ENCODE measurements around the gene FBXO22.
A peak's percentile ranks its signal among the peaks of the same experiment; 100 is the strongest.
"Not testable (repeated sequence)": the region's sequence is repeated elsewhere in the genome, so short reads cannot be mapped to it uniquely, and the experiment has no call there.

The FBXO22 gene

DNA sequence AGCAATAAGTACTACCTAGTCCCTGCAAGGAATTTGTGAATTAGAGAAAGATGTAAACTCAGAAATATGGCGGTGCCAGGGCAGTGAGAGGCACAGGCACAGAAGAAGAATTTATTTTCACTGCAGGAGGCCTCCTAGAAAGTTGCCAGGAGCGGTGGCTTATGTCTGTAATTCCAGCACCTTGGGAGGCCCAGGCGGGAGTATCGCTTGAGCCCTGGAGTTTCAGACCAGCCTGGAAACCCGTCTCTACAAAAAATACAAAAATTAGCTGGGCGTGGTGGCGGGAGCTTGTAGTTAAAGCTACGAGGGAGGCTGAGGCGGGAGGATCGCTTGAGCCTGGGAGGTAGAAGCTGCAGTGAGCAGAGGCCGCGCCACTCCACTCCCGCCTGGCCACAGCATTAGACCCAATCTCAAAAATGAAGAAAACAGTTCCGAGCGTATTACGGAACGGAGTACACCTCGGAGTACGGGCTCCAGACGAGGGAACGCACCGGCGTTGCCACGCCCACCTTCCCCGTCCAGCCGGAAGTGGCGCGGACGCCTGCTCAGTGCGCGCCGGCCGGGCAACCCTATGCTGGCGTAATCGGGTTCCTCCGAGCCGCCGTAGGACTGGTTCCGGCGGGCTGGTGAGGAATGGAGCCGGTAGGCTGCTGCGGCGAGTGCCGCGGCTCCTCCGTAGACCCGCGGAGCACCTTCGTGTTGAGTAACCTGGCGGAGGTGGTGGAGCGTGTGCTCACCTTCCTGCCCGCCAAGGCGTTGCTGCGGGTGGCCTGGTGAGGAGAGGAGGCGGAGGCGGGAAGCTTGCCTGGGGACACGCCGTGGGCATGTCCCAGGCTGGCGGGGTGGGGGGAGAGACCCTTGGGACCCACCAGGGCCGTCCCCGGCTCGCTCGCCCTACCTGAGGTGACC, at the start of gene FBXO22:
Gene FBXO22, plus strand, starts transcription at position 548 of the 909 bp plus-strand sequence. Its CDS starts 86 bp downstream, at position 634.
- DNase-seq (ENCODE audit: low read depth, low spot score) = peak; percentile 63

DNA sequence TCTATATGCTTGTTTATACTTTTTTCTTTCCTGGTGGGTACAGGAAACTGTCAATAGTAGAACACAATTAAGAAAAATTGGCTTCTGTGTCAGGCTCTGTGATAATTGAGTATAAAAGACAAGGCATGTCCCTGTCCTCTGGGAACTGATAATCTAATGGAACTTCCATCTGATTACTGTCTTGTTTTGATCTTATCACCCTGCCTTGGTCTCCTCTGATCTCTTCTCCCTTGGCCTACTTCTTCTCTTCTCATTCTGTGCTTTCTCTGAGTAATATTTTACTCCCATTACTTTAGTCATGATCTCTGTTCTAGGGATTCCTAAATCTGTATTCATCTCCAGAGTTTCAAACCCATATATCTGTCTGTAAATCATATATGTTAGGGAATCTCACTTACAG, 45.8 kb upstream of the FBXO22 start:
- DNase-seq (ENCODE audit: low read depth, low spot score) = no peak

DNA sequence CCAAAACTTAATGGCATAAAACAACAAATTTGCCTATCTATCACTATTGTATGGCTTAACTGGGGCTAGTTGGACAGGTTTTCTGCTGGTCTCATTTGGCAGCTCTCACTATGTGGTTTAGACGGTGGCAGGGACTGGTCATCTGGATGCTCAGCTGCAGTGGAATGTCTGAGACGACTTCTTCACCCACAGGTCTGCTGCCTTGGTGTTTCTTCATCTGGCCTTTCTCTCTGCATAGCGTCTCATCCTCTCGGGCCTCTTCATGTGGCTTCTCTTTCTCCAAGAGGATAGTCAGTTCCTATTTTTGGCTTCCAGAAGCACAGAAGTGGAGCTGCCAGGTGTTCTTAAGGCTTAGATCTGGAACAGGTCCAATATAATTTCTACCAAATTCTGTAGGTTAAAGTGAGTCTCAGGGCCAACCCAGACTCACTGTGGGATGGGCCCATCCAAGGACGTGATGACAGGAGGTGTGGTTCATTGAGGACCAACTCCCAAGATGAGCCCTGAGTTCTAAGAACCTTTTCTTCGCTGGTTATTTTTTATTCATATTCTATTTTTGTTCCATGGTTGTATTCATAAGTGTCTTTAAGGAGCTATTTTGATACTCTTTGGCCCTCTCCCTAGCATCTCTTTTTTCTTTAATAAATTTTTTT, 41.8 kb upstream of the FBXO22 start:
- no peak for DNase-seq (ENCODE audit: low read depth, low spot score)

GRCh38 chr15:75862796-75863195, 40.9 kb upstream of the FBXO22 start:
- DNase-seq (ENCODE audit: low read depth, low spot score) = no peak

- DNase-seq (ENCODE audit: low read depth, low spot score) = no peak
These were observed 39.2 kb upstream of the FBXO22 start for GRCh38 chr15:75864213-75865059.

DNA sequence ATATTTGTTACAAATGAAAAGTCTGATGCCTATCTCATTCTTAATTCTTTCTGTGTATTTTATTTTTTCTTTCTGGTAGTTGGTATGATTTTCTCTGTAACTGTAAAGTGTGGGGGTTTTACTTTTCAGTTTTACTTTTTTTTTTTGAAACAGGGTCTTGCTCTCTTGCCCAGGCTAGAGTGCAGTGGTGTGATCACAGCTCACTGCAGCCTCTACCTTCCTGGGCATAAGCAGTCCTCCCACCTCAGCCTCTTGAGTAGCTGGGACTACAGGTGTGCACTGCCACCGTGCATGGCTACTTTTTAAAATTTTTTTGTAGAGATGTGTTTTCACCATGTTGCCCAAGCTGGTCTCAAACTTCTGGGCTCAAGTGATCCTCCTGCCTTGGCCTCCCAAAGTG, 37.6 kb upstream of the FBXO22 start:
- not testable (repeated sequence) for DNase-seq (ENCODE audit: low read depth, low spot score)

GRCh38 chr15:75866916-75867315, 36.8 kb upstream of the FBXO22 start:
- no peak for DNase-seq (ENCODE audit: low read depth, low spot score)

DNA sequence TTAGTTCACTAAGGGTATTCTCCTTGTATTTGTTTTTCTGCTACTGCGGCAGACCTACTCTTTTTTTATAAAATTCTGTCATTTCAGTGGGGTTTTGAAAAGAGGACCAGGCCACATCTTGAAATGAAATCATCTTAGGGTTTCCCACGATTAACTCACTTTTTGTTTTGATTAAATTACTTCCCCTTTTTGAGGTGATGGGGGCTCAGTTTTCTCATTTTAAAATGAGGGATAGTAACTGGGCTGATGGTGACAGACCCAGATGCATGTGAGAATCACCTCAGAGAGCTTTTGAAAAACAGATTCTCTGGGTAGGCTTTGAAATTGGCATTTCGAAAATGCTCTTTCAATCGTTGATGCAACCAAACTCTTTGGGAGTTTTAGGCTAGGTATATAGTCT, 36.2 kb upstream of the FBXO22 start:
- DNase-seq (ENCODE audit: low read depth, low spot score) = no peak

GRCh38 chr15:75868019-75868418, 35.7 kb upstream of the FBXO22 start:
- no peak for DNase-seq (ENCODE audit: low read depth, low spot score)

DNA sequence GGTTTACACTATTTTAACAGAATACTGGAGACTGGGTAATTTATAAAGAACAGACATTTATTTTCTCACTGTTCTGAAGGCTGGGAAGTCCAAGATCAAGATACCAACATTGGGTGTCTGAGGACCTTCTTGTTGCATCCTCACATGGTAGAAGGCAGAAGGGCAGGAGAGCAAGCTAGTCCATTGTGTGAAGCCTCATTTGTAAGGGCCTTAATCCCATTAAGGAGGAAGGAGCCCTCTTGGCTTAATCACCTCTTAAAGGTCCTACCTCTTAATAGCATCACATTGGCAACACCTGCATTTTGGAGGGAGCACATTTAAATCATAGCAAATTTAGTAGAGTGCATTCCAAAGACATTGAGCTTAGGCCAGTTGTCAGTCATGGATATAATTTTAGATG, 34.2 kb upstream of the FBXO22 start:
- no peak for DNase-seq (ENCODE audit: low read depth, low spot score)

- DNase-seq (ENCODE audit: low read depth, low spot score) = not testable (repeated sequence)
These were observed 32.1 kb upstream of the FBXO22 start for GRCh38 chr15:75871589-75871988.

DNA sequence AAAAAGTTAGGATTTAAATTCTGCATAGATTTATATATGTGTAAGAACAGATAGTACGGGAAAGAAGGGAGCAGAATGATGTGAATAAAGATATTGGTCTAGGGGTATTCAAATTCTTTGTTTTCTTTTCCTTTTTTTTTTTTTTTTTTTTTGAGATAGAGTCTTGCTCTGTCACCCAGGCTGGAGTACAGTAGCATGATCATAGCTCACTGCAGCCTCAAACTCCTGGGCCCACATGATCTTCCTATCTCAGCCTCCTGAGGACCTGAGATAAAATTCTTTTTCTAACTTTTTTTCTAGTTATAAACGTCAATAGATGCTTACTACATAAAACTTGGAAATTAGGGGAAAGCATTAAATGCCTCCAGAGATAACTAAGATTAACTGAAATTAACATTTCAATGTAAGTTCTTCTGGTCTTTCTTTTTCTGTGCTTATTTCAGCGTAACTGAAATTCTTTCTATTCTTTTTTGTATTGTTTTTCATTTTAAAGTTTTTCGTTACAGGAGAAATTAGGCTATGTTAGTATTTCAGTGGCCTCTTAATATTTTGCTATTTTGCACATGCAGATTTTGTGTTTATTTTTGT, 31.2 kb upstream of the FBXO22 start:
- DNase-seq (ENCODE audit: low read depth, low spot score) = no peak

- no peak for DNase-seq (ENCODE audit: low read depth, low spot score)
These were observed 19.6 kb upstream of the FBXO22 start for GRCh38 chr15:75884041-75884440.

DNA sequence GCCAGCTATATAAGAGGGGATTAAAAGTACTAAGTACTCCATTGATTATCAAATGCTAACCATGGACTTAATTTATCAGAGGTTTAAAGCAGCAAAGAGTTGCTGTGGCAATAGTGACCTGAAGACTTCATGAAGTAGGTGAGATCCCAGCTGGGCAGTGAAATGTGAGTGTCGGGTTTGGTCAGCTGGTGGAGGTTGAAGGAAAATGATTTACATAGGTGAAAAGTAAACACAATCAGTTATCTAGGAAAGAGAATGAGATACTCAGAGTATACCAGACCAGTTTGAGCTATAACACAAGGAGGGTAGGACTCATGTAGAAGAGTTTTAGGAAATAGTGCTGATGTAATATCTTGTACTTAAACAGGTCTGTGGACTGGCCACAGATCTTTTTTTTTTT, 16.5 kb upstream of the FBXO22 start:
- DNase-seq (ENCODE audit: low read depth, low spot score) = no peak

- DNase-seq (ENCODE audit: low read depth, low spot score) = peak; percentile 47
These were observed 11.8 kb upstream of the FBXO22 start for GRCh38 chr15:75891895-75892294.

GRCh38 chr15:75895731-75896130, 7.9 kb upstream of the FBXO22 start:
- no peak for DNase-seq (ENCODE audit: low read depth, low spot score)

- DNase-seq (ENCODE audit: low read depth, low spot score) = no peak
These were observed 3.1 kb upstream of the FBXO22 start for GRCh38 chr15:75900577-75900976.

GRCh38 chr15:75902129-75902557, 1.5 kb upstream of the FBXO22 start:
- DNase-seq (ENCODE audit: low read depth, low spot score) = no peak

- no peak for DNase-seq (ENCODE audit: low read depth, low spot score)
These were observed 1.6 kb downstream of the FBXO22 start for GRCh38 chr15:75905231-75905630.

- not testable (repeated sequence) for DNase-seq (ENCODE audit: low read depth, low spot score)
These were observed 6.7 kb downstream of the FBXO22 start for GRCh38 chr15:75910355-75910754.

GRCh38 chr15:75916978-75917377, 13.3 kb downstream of the FBXO22 start:
- no peak for DNase-seq (ENCODE audit: low read depth, low spot score)

DNA sequence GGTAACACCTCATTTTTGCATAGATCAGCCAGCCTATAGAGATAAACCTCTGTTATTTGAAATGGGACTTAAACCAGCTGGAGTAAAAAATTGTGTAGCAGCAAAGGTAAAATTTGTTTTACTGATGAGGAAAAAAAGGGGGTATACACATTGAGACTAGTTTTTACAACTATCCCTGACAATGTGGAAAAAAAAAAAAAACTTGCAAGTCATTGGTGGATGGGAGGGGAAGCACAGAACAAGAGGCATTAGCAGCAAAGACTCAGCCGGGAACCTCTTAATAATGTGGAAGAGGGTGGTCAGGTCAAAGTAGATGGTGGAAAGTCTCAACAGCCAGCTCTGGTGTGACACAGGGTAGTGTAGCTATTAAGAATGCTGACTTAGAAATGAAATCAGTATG, 14.5 kb downstream of the FBXO22 start:
- no peak for DNase-seq (ENCODE audit: low read depth, low spot score)

Measured in brain pericyte (primary cell).